Right atrium auricular region (tissue), 2 donors: ENCODE measurements around the gene TCIRG1. TPM values are rescaled to one million over a fixed set of nuclear protein-coding genes. Genes with fewer than 3 reads are reported as not detected.

Source experiments
- DNase-seq: peaks from one replicate; pipeline ENCODE4 v3.0.0-alpha.2; 2019; ENCODE audit warnings: low spot score
- H3K27ac ChIP-seq, 2 donors: fragments of 200-600 bp; sonication (generic); 1 replicate in 1 of 2; 2 replicates in 1 of 2; pipeline ENCODE4 v1.5.1; 2016 to 2019
- H3K27me3 ChIP-seq, 2 donors: fragments of 200-600 bp; sonication (generic); one replicate each; pipeline versions ENCODE4 v1.5.1 to v1.6.0; 2017 to 2019
- H3K36me3 ChIP-seq: fragments of 200-600 bp; sonication (generic); one replicate; pipeline ENCODE4 v1.5.1; 2016
- H3K4me1 ChIP-seq, 2 donors: fragments of 200-600 bp; sonication (generic); one replicate each; pipeline versions ENCODE4 v1.5.1 to v1.6.0; 2017 to 2019
- H3K4me3 ChIP-seq, 2 donors: fragments of 200-600 bp; sonication (generic); 1 replicate in 1 of 2; 2 replicates in 1 of 2; pipeline ENCODE4 v1.5.1; 2017 to 2019; ENCODE audit warnings: mild to moderate bottlenecking in 1 of 2, moderate library complexity in 1 of 2
- H3K9me3 ChIP-seq, 2 donors: fragments of 200-600 bp; sonication (generic); one replicate each; pipeline ENCODE4 v1.5.1; 2019
- total RNA-seq, 2 donors: library from RNA; depleted of rRNA; stranded (reverse); fragments of >200 nt; gene quantifications; one replicate each; pipeline ENCODE4 v1.1.0, GENCODE V29; 2016
- TF ChIP-seq, protein P1 (sequence below), 2 donors: fragments of 200-600 bp; sonication (generic); IDR thresholded peaks; one replicate each; pipeline ENCODE4 v1.5.1; 2019; ENCODE audit warnings: antibody characterized with exemption in 2 of 2

Gene TCIRG1
- total RNA-seq, 2 donors from 2014 or later, result 19.2 to 50.7 TPM

DNA sequence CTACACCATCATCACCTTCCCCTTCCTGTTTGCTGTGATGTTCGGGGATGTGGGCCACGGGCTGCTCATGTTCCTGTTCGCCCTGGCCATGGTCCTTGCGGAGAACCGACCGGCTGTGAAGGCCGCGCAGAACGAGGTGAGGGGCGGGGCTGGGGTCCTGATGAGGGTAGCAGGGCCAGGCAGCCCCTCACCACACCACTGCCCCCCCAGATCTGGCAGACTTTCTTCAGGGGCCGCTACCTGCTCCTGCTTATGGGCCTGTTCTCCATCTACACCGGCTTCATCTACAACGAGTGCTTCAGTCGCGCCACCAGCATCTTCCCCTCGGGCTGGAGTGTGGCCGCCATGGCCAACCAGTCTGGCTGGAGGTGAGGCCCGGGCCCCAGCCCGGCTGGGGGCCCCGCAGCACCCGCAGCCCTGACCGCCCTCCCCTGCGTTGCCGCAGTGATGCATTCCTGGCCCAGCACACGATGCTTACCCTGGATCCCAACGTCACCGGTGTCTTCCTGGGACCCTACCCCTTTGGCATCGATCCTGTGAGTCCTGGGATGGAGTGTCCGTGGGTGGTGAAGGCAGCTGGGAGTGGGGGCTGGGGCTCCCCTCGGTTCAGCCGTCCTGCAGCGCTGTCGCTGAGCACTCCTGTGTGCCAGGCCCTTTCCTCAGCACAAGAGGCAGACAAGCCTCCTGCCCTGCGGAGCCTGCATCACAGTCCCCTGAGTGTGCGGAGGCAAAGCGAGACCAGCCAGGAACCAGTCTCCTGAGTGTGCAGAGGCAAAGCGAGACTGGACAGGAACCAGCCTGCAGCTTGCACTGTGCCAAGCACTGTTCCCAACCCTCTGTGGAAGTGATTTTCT is 8.8 kb downstream of the TCIRG1 start:
- no peaks in the 10 kb centered on the region for H3K27me3 ChIP-seq
- no peak for DNase-seq

DNA sequence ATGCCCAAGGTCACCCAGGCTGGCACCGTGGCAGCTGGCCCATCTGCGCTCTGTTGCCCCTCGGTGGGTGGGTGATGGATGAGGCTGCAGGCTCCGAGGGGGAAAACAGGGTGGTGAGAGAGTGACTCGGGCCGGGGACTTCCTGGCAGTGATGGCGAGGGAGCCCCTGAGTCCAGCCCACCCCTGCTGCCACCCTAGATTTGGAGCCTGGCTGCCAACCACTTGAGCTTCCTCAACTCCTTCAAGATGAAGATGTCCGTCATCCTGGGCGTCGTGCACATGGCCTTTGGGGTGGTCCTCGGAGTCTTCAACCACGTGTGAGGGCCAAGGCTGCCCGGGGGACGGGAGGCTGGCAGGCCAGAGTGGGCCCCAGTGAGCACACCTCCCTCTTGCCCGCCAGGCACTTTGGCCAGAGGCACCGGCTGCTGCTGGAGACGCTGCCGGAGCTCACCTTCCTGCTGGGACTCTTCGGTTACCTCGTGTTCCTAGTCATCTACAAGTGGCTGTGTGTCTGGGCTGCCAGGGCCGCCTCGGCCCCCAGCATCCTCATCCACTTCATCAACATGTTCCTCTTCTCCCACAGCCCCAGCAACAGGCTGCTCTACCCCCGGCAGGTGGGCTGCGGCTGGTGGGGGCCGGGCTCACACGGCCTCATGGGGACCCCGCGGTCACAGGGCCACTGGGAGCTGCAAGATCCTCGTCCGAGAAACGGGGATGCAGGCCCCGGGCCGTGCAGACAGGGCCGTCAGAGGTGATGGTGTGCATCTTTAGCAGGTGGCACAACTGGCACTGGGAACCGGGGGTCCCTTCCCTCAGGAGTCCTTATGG is 10.1 kb downstream of the TCIRG1 start:
- H3K4me3 ChIP-seq, result no peak overlapping the region
- no peaks in the 10 kb centered on the region for H3K4me1 ChIP-seq
- no peak overlapping the region for H3K27ac ChIP-seq
- no peak for DNase-seq
- H3K36me3 ChIP-seq, result peaks cover 37% of the 10 kb centered on the region
- H3K9me3 ChIP-seq, result no peaks in the 10 kb centered on the region
- TF ChIP-seq, protein P1, sequence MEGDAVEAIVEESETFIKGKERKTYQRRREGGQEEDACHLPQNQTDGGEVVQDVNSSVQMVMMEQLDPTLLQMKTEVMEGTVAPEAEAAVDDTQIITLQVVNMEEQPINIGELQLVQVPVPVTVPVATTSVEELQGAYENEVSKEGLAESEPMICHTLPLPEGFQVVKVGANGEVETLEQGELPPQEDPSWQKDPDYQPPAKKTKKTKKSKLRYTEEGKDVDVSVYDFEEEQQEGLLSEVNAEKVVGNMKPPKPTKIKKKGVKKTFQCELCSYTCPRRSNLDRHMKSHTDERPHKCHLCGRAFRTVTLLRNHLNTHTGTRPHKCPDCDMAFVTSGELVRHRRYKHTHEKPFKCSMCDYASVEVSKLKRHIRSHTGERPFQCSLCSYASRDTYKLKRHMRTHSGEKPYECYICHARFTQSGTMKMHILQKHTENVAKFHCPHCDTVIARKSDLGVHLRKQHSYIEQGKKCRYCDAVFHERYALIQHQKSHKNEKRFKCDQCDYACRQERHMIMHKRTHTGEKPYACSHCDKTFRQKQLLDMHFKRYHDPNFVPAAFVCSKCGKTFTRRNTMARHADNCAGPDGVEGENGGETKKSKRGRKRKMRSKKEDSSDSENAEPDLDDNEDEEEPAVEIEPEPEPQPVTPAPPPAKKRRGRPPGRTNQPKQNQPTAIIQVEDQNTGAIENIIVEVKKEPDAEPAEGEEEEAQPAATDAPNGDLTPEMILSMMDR (IDR thresholded peaks at IDR 0.05), result no peak
- no peaks in the 10 kb centered on the region for H3K27me3 ChIP-seq

More for the DNA sequence above, 8.8 kb downstream of the TCIRG1 start:
- Histone ChIP-seq H3K36me3 (peaks cover 32% of the 10 kb centered on the region), H3K4me1 (no peaks in the 10 kb centered on the region), H3K4me3 (no peak overlapping the region), H3K27ac (no peak overlapping the region), H3K9me3 (no peaks in the 10 kb centered on the region)
- TF ChIP-seq, protein P1 (IDR thresholded peaks at IDR 0.05), result no peak

DNA sequence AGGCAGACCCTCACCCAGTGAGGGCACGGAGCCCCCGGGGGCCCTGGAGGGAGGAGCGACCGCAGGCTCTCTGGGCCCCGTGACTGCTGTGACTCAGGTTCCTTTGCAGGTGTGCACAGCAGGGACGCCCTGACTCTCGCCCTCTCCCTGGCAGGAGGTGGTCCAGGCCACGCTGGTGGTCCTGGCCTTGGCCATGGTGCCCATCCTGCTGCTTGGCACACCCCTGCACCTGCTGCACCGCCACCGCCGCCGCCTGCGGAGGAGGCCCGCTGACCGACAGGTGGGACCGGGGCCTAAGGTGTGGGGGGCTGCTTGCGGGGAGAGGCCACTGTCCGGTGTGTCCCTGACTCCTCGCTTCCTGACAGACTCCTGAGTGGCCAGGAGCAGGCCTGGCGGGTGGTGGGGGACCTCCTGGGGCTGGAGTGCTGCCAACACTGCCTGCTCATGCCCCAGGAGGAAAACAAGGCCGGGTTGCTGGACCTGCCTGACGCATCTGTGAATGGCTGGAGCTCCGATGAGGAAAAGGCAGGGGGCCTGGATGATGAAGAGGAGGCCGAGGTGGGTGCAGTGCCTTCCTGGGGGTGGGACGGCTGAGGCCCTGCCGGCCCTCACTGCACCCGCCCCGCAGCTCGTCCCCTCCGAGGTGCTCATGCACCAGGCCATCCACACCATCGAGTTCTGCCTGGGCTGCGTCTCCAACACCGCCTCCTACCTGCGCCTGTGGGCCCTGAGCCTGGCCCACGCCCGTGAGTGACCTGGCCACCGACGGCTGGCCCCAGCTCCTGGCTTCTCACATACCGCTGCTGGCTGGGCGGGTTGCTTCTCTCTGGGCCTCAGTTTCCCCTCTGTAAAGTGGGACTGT is 10.9 kb downstream of the TCIRG1 start:
- H3K4me3 ChIP-seq, result no peak overlapping the region
- TF ChIP-seq, protein P1 (IDR thresholded peaks at IDR 0.05), result no peak
- no peaks in the 10 kb centered on the region for H3K4me1 ChIP-seq
- no peak overlapping the region for H3K27ac ChIP-seq
- H3K27me3 ChIP-seq, result no peaks in the 10 kb centered on the region
- H3K36me3 ChIP-seq, result peaks cover 37% of the 10 kb centered on the region
- DNase-seq, result no peak
- H3K9me3 ChIP-seq, result no peaks in the 10 kb centered on the region

DNA sequence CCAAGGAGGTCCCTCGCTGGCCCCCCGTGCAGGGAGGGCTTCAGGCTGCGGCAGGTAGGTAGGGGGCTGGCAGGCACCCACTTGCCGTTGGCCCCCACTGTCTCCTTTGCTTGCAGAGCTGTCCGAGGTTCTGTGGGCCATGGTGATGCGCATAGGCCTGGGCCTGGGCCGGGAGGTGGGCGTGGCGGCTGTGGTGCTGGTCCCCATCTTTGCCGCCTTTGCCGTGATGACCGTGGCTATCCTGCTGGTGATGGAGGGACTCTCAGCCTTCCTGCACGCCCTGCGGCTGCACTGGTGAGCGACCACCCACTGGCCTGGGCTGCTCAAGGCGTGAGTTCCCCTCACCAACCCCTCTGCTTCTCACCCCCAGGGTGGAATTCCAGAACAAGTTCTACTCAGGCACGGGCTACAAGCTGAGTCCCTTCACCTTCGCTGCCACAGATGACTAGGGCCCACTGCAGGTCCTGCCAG is 11.6 kb downstream of the TCIRG1 start:
- TF ChIP-seq, protein P1 (IDR thresholded peaks at IDR 0.05), result no peak
- Histone ChIP-seq H3K4me3 (no peak overlapping the region), H3K27me3 (no peaks in the 10 kb centered on the region), H3K27ac (no peak overlapping the region), H3K4me1 (no peaks in the 10 kb centered on the region), H3K36me3 (peaks cover 37% of the 10 kb centered on the region), H3K9me3 (no peaks in the 10 kb centered on the region)
- no peak for DNase-seq
